Left ventricle myocardium inferior (tissue), 1 donor: Measurements from ENCODE around the gene PLCD3. TPM values are rescaled to one million over a fixed set of nuclear protein-coding genes. Genes with fewer than 3 reads are reported as not detected.

ENCODE experiments used
- DNase-seq: peaks from one replicate; pipeline ENCODE4 v3.0.0-alpha.2; 2020
- H3K27ac ChIP-seq: fragments of 200-600 bp; replicated peaks from 2 replicates; pipeline ENCODE4 v1.8.0; 2021
- H3K27me3 ChIP-seq: fragments of 200-600 bp; 2 replicates; pipeline ENCODE4 v1.8.0; 2021; ENCODE audit warnings: low read depth
- H3K36me3 ChIP-seq: fragments of 200-600 bp; 2 replicates; pipeline ENCODE4 v1.8.0; 2021
- H3K4me1 ChIP-seq: fragments of 200-600 bp; 2 replicates; pipeline ENCODE4 v1.8.0; 2021
- H3K4me3 ChIP-seq: fragments of 200-600 bp; 2 replicates; pipeline ENCODE4 v1.8.0; 2021; ENCODE audit warnings: mild to moderate bottlenecking, moderate library complexity
- H3K9me3 ChIP-seq: fragments of 200-600 bp; replicated peaks from 2 replicates; pipeline ENCODE4 v1.8.0; 2021
- CTCF ChIP-seq: fragments of 200-600 bp; IDR thresholded peaks from 2 replicates; pipeline ENCODE4 v1.8.0; 2021; ENCODE audit warnings: antibody characterized with exemption, mild to moderate bottlenecking, borderline replicate concordance
- intact Hi-C: fragments of 100-400 bp; cut with micrococcal nuclease; formaldehyde crosslinking; loops from one replicate; pipeline ENCODE4 v1.11.0; 2022
- total RNA-seq: library from RNA; stranded (reverse); fragmentation: NEBNext Ultra II Directional; extraction: Animal tissue kit (Norgen Biotek cat#: 25700); gene quantifications from one replicate; pipeline ENCODE4 v1.2.1, GENCODE V29; 2021
- donor health status: DM: no; HTN: yes; CAD: no; lungs with severe emphysema.

The PLCD3 gene
- total RNA-seq, 1 donor from 2014 or later: 146 TPM

- Histone ChIP-seq H3K27ac (peak overlapping the region; percentile 84), H3K9me3 (no peaks in the 10 kb centered on the region), H3K4me1 (peaks cover 34% of the 10 kb centered on the region), H3K27me3 (no peaks in the 10 kb centered on the region), H3K36me3 (no peaks in the 10 kb centered on the region), H3K4me3 (peak overlapping the region; percentile 56)
- DNase-seq: no peak
- no peak for TF ChIP-seq CTCF
- intact Hi-C loops: no loop called here
These were observed 39.3 kb upstream of the PLCD3 start for GRCh38 chr17:45171338-45172231.

- intact Hi-C loops: no loop called here
- H3K9me3 ChIP-seq: no peaks in the 10 kb centered on the region
- H3K4me1 ChIP-seq: peaks cover 34% of the 10 kb centered on the region
These were observed 38.6 kb upstream of the PLCD3 start for GRCh38 chr17:45170931-45171337.

GRCh38 chr17:45170280-45170930 is 38.1 kb upstream of the PLCD3 start:
- intact Hi-C loops: no loop called here
- no peaks in the 10 kb centered on the region for H3K9me3 ChIP-seq
- TF ChIP-seq CTCF: no peak
- no peak overlapping the region for H3K4me3 ChIP-seq
- H3K36me3 ChIP-seq: no peaks in the 10 kb centered on the region
- H3K27me3 ChIP-seq: no peaks in the 10 kb centered on the region
- H3K27ac ChIP-seq: peak overlapping the region; percentile 84
- no peak for DNase-seq
- H3K4me1 ChIP-seq: peaks cover 34% of the 10 kb centered on the region

More at GRCh38 chr17:45170931-45171337, 38.6 kb upstream of the PLCD3 start:
- Histone ChIP-seq H3K36me3 (no peaks in the 10 kb centered on the region), H3K27ac (peak overlapping the region; percentile 84), H3K27me3 (no peaks in the 10 kb centered on the region), H3K4me3 (peak overlapping the region; percentile 56)
- TF ChIP-seq CTCF: no peak
- DNase-seq: peak; percentile 54

- TF ChIP-seq CTCF: no peak
- H3K27me3 ChIP-seq: no peaks in the 10 kb centered on the region
- no peaks in the 10 kb centered on the region for H3K9me3 ChIP-seq
- no peaks in the 10 kb centered on the region for H3K36me3 ChIP-seq
- H3K4me1 ChIP-seq: peaks cover 34% of the 10 kb centered on the region
- no peak overlapping the region for H3K27ac ChIP-seq
- DNase-seq: no peak
- no peak overlapping the region for H3K4me3 ChIP-seq
- intact Hi-C loops: no loop called here
These were observed 36.9 kb upstream of the PLCD3 start for GRCh38 chr17:45168991-45169752.

- DNase-seq: no peak
- no peaks in the 10 kb centered on the region for H3K27me3 ChIP-seq
- H3K4me3 ChIP-seq: no peak overlapping the region
- intact Hi-C loops: no loop called here
- no peak for TF ChIP-seq CTCF
- H3K36me3 ChIP-seq: no peaks in the 10 kb centered on the region
- peaks cover 26% of the 10 kb centered on the region for H3K4me1 ChIP-seq
- no peaks in the 10 kb centered on the region for H3K9me3 ChIP-seq
- H3K27ac ChIP-seq: no peak overlapping the region
These were observed 32.5 kb upstream of the PLCD3 start for GRCh38 chr17:45164734-45165269.
